Measurements from ENCODE around the gene STOML2. TPM values are rescaled to one million over a fixed set of nuclear protein-coding genes. Genes with fewer than 3 reads are reported as not detected.

The STOML2 gene
- total RNA-seq, 1 experiment from 2014 or later = 192 TPM

- peak overlapping the region; percentile 6 for H3K18ac ChIP-seq (ENCODE audit: insufficient read length, low read depth, low read length)
- H3K9me3 Mint-ChIP-seq = no peaks in the 10 kb centered on the region
- no peaks in the 10 kb centered on the region for H3K79me2 ChIP-seq (ENCODE audit: insufficient read depth, low read length)
- H3K27me3 ChIP-seq (ENCODE audit: insufficient read depth, low read length) = no peaks in the 10 kb centered on the region
- H4K91ac ChIP-seq (ENCODE audit: insufficient read length, low read depth, low read length) = no peak overlapping the region
- H3K4me3 Mint-ChIP-seq = peak overlapping the region; percentile 87 to 94
- H2BK12ac ChIP-seq (ENCODE audit: insufficient read length, low read depth, low read length) = no peak overlapping the region
- H4K20me1 ChIP-seq (ENCODE audit: control insufficient read depth, insufficient read depth, insufficient read length) = no peaks in the 10 kb centered on the region
- H3K4me1 Mint-ChIP-seq = peaks cover 31 to 33% of the 10 kb centered on the region in 2 experiments
- H3K27ac ChIP-seq (ENCODE audit: insufficient read length, low read depth, low read length) = no peak overlapping the region
- H3K4me1 ChIP-seq (ENCODE audit: insufficient read depth, low read length) = peaks cover 2% of the 10 kb centered on the region; the same call in 1 of the 2 replicates
- H2BK15ac ChIP-seq (ENCODE audit: low read depth, low read length) = no peak overlapping the region
- H3K9ac ChIP-seq (ENCODE audit: extremely low read depth, insufficient read length, low read length) = peak overlapping the region; percentile 31
- peak; percentile 93 for DNase-seq
- H3K27me3 Mint-ChIP-seq (ENCODE audit: low read depth) = 0 out of 2 replicates have a peak, but pooled peaks cover 4% of the 10 kb centered on the region
- peak; percentile 98 for TF ChIP-seq CTCF (conservative IDR thresholded peaks at IDR 0.05)
- no peak overlapping the region for H3K23ac ChIP-seq (ENCODE audit: insufficient read length, low read depth, low read length)
- no peak overlapping the region for H2AK5ac ChIP-seq (ENCODE audit: insufficient read length, low read length)
- no peak overlapping the region for H2BK120ac ChIP-seq (ENCODE audit: low read depth, low read length, poor library complexity, severe bottlenecking)
- H3K23me2 ChIP-seq (ENCODE audit: insufficient read length, low read depth, low read length, poor library complexity, severe bottlenecking) = peaks cover 14% of the 10 kb centered on the region
- no peak overlapping the region for H2BK20ac ChIP-seq (ENCODE audit: low read depth, low read length, poor library complexity, severe bottlenecking)
- no CpG with 5 or more reads among the region's 30 CpGs for WGBS (ENCODE audit: extremely low coverage, insufficient read length, low lambda C conversion rate)
- H4K5ac ChIP-seq (ENCODE audit: insufficient read length, low read depth, low read length) = no peak overlapping the region
- H3K9me3 ChIP-seq (ENCODE audit: control insufficient read depth, low read depth, low read length) = no peaks in the 10 kb centered on the region
- H3K79me1 ChIP-seq (ENCODE audit: insufficient read depth, low read depth, low read length, poor library complexity, severe bottlenecking) = no peaks in the 10 kb centered on the region
- no peak overlapping the region for H3T11ph ChIP-seq (ENCODE audit: low read length)
- H3K56ac ChIP-seq (ENCODE audit: insufficient read length, low read depth, low read length) = no peak overlapping the region
- no peak overlapping the region for H2BK5ac ChIP-seq (ENCODE audit: insufficient read length, low read length)
- no peak overlapping the region for H4K8ac ChIP-seq (replicated peaks; ENCODE audit: insufficient read length, low read depth, low read length)
- H3K4me2 ChIP-seq (ENCODE audit: insufficient read depth, insufficient read length, low read length) = peak overlapping the region; percentile 96
- H2AFZ ChIP-seq (ENCODE audit: low read length) = no peak overlapping the region
- peak overlapping the region in 2 of 3 experiments; percentile 83 to 98; a peak in 5 of 7 replicates for H3K27ac Mint-ChIP-seq
- H3K14ac ChIP-seq (ENCODE audit: insufficient read depth, low read length) = no peak overlapping the region
- H3K4ac ChIP-seq (ENCODE audit: low read depth, low read length) = no peak overlapping the region
- no peaks in the 10 kb centered on the region for H3K36me3 Mint-ChIP-seq (ENCODE audit: insufficient read depth in 1 of 3, low read depth in 3 of 3)
These were observed 14.1 kb upstream of the STOML2 start for GRCh38 chr9:35116898-35117551.

Measured in H9 (cell line).